ENCODE measurements around the gene RILPL1.

DNA sequence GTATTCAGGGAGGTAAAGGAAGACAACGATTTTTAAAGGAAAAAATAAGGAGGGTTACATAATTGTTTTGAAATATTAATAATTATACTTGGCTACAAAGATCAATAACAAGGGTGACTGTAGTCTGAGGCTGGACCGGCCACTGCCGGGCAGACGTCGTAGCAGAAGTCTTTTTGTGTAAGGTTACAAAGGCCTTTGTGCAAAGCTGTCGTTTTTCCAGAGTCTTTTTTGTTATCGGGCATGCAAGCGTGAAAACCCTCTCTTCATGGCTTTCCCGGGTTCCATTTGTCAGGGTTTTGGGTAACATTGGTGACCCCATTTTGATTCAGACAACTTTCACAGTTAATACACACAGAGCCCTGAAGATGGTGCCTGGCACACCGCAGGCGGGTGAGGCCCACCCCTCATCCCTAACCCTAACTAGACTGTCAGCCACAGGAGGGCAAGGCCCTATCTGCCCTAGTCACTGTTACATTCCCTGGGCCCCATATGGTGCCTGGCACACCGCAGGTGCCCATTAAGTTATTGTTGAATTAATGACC, 31.3 kb downstream of the RILPL1 start:
- TF ChIP-seq GATA3 (IDR thresholded peaks at IDR 0.05; ENCODE audit: low read depth, low read length) (no peak), GATA2 (IDR thresholded peaks at IDR 0.05; ENCODE audit: low read depth, low read length) (no peak)

Data from SH-SY5Y (cell line).